Chondrocyte (in vitro differentiated cells): Measurements from ENCODE around the gene TMPRSS6. TPM values are rescaled to one million over a fixed set of nuclear protein-coding genes. Genes with fewer than 3 reads are reported as not detected.

Experiments
- DNase-seq: peaks from one replicate; pipeline ENCODE4 v3.0.0; 2021; ENCODE audit warnings: mixed read lengths, low spot score
- H3K27ac Mint-ChIP-seq: one replicate; pipeline ENCODE4 v1.8.0; 2021; ENCODE audit warnings: mild to moderate bottlenecking, moderate library complexity, mixed read lengths; ENCODE audit not compliant: unreplicated experiment
- H3K27me3 Mint-ChIP-seq: 2 replicates; pipeline ENCODE4 v1.8.0; 2021; ENCODE audit warnings: low read depth, mixed read lengths
- H3K36me3 Mint-ChIP-seq: 2 replicates; pipeline ENCODE4 v1.8.0; 2021; ENCODE audit warnings: low read depth, mixed read lengths
- H3K4me1 Mint-ChIP-seq: 2 replicates; pipeline ENCODE4 v1.8.0; 2021; ENCODE audit warnings: low read depth, mild to moderate bottlenecking, mixed read lengths
- H3K4me3 Mint-ChIP-seq: one replicate; pipeline ENCODE4 v1.8.0; 2021; ENCODE audit warnings: mild to moderate bottlenecking, moderate library complexity, mixed read lengths; ENCODE audit not compliant: unreplicated experiment
- H3K9me3 Mint-ChIP-seq: 2 replicates; pipeline ENCODE4 v1.8.0; 2021; ENCODE audit warnings: low read depth, mixed read lengths
- total RNA-seq: library from RNA; stranded (reverse); gene quantifications from 3 replicates; pipeline ENCODE4 v1.2.1, GENCODE V29; 2021
- TF ChIP-seq, protein P1 (sequence below): fragments of 200-600 bp; sonication (generic); IDR thresholded peaks from 2 replicates; pipeline ENCODE4 v1.5.0; 2021; ENCODE audit warnings: antibody characterized with exemption, mild to moderate bottlenecking, moderate library complexity

The TMPRSS6 gene
- total RNA-seq, 1 donor from 2014 or later = not detected

DNA sequence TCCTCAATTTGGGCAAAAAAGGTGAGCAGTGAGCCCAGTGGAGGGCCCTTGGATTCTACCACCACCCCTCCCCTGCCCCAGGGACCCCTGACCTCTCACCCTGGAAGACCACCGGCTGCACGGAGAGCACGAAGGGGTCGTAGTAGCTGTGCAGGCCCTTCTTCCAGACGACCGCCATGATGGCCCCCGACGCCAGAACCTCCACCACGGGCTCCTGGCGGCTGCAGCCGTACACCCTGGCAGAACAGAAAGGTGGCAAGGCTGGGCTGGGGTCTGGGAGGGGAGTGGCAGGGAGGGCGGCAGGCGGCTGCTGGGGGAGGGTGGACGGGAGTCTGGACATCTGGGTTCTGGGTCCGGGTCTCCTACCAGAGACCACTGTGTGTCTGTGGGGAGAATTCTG, 23.3 kb downstream of the TMPRSS6 start:
- TF ChIP-seq, protein P1, sequence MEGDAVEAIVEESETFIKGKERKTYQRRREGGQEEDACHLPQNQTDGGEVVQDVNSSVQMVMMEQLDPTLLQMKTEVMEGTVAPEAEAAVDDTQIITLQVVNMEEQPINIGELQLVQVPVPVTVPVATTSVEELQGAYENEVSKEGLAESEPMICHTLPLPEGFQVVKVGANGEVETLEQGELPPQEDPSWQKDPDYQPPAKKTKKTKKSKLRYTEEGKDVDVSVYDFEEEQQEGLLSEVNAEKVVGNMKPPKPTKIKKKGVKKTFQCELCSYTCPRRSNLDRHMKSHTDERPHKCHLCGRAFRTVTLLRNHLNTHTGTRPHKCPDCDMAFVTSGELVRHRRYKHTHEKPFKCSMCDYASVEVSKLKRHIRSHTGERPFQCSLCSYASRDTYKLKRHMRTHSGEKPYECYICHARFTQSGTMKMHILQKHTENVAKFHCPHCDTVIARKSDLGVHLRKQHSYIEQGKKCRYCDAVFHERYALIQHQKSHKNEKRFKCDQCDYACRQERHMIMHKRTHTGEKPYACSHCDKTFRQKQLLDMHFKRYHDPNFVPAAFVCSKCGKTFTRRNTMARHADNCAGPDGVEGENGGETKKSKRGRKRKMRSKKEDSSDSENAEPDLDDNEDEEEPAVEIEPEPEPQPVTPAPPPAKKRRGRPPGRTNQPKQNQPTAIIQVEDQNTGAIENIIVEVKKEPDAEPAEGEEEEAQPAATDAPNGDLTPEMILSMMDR = no peak
- Mint-ChIP-seq H3K9me3 (no peaks in the 10 kb centered on the region), H3K4me1 (peaks cover 4% of the 10 kb centered on the region), H3K27ac (no peak overlapping the region), H3K36me3 (no peaks in the 10 kb centered on the region), H3K4me3 (no peak overlapping the region), H3K27me3 (peaks cover 25% of the 10 kb centered on the region)
- no peak for DNase-seq

DNA sequence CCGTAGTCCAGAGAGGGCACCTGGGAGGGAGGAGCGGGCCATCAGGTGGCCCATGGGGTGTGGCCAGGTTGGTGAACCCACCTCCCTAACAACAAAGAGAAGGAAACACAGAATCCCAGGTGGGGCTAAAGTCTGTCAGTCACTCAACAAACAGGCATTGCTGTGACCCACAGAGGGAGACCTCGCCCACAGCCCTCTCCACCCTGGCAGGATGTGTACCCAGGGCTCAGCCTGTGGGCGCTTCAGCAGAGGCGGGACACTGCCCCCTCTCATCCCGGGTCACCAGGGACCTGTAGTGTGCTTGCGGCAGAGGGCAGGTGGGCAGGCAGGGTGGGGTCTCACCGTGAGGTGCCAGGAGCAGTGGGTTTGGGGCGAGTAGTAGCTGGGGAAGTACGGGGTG, 25.1 kb downstream of the TMPRSS6 start:
- DNase-seq = no peak
- H3K27ac Mint-ChIP-seq = no peak overlapping the region
- H3K27me3 Mint-ChIP-seq = peaks cover 16% of the 10 kb centered on the region
- no peak overlapping the region for H3K4me3 Mint-ChIP-seq
- no peaks in the 10 kb centered on the region for H3K9me3 Mint-ChIP-seq
- H3K4me1 Mint-ChIP-seq = peaks cover 4% of the 10 kb centered on the region
- TF ChIP-seq, protein P1 = no peak
- no peaks in the 10 kb centered on the region for H3K36me3 Mint-ChIP-seq

DNA sequence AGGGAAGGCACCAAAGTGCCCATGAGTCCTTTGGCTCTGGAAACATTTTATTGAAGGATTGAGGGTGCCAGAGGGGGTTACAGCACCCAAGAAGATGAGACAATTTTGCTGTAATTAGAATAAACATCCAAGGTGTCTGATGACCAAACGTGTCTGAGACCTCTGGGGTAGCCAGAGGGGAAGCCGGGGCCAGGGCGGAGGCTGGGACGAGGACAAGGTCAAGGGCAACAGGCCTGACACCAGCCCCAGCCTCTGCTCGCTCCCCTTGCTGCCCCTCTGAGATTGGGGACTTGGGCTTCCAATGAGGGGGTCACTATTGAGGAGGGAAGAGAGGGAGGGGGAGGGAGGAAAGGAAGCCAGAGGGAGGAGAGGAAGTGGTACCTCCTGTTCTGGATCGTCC, 25.6 kb downstream of the TMPRSS6 start:
- DNase-seq = no peak
- H3K27ac Mint-ChIP-seq = no peak overlapping the region
- no peaks in the 10 kb centered on the region for H3K36me3 Mint-ChIP-seq
- H3K4me3 Mint-ChIP-seq = no peak overlapping the region
- H3K27me3 Mint-ChIP-seq = peaks cover 20% of the 10 kb centered on the region
- peaks cover 4% of the 10 kb centered on the region for H3K4me1 Mint-ChIP-seq
- H3K9me3 Mint-ChIP-seq = no peaks in the 10 kb centered on the region
- TF ChIP-seq, protein P1 = no peak

DNA sequence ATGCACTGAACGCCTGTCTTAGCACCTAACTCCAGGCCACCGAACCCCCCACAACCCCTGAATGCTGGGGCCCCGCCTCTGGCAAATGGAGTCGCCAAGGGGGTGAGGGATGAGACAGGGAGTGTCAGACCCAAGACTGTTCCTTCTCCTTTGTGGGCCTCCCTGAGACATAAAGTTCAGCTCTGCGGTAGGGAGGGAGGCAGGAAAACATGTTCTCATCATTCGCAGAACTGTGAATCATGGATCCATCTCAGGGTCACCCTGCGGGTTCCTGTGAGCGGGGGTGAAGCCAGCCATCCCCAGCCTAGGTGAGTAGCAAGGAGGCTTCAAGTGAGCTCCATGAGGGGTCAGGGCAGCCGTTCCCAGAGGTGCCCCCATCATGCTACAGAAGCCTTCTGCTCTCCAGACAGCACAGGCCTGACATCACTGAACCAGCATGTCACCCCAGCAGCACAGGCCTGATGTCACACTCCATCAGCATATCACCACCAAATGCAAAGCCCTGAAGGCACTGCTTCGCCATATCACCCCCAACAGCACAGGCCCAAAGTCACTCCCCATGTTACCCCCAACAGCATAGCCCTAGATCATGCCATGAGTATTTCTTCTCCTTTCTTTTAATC, 27.2 kb downstream of the TMPRSS6 start:
- Mint-ChIP-seq H3K4me1 (no peaks in the 10 kb centered on the region), H3K36me3 (no peaks in the 10 kb centered on the region), H3K27me3 (peaks cover 19% of the 10 kb centered on the region), H3K9me3 (no peaks in the 10 kb centered on the region), H3K27ac (no peak overlapping the region), H3K4me3 (no peak overlapping the region)
- DNase-seq = no peak
- TF ChIP-seq, protein P1 = no peak

DNA sequence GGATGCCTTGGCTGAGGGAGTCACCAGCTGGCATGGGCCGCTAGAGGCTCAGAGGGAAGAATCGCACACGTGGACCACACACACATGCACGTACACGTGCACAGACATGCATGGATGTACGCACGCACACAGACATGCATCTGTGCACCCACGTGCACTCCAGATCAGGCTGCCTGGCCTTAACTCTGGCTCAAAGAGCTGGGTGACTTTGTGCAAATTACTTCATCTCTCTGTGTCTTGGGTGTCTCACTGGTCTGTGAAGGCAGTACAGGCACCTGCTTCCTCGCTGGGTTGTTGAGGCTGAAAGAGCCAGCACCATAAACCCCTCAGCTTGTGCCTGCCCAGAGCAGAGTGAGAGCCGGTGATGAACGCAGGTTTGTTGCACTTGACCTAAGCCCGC, 28.7 kb downstream of the TMPRSS6 start:
- no peaks in the 10 kb centered on the region for H3K36me3 Mint-ChIP-seq

More for the DNA sequence above, 28.7 kb downstream of the TMPRSS6 start:
- no peak overlapping the region for H3K27ac Mint-ChIP-seq
- H3K4me1 Mint-ChIP-seq = no peaks in the 10 kb centered on the region
- H3K27me3 Mint-ChIP-seq = peaks cover 33% of the 10 kb centered on the region
- H3K9me3 Mint-ChIP-seq = no peaks in the 10 kb centered on the region
- TF ChIP-seq, protein P1 = no peak
- no peak for DNase-seq
- H3K4me3 Mint-ChIP-seq = no peak overlapping the region
